HCT116 (cell line): ENCODE results near the gene OGN. TPM values are rescaled to one million over a fixed set of nuclear protein-coding genes. Genes with fewer than 3 reads are reported as not detected.

Experiments
- ATAC-seq: fragments of 200-7000 bp; cut with Tn5 transposase; 2 replicates; pipeline ENCODE4 v1.9.1; 2020; ENCODE audit warnings: mild to moderate bottlenecking, moderate library complexity
- BruUV-seq: library from RNA; stranded (reverse); fragments of 400-500 nt; replicated peaks from 2 replicates; lab custom pipeline; 2021; lab: Mats Ljungman, UMichigan
- CTCF ChIA-PET: fragments of 300-600 bp; sonication (Branson Sonifier 250); formaldehyde crosslinking; loops from one replicate; lab custom pipeline; 2021; ENCODE audit warnings: antibody characterized with exemption; lab: Charles Lee
- POLR2A ChIA-PET: fragments of 300-600, 350-600 bp; sonication (Branson Sonifier 250); formaldehyde crosslinking; loops from one replicate; lab custom pipeline; 2021; ENCODE audit warnings: antibody characterized with exemption; lab: Charles Lee
- RAD21 ChIA-PET, 2 experiments: fragments of 300-600 bp; sonication (Branson Sonifier 250); formaldehyde crosslinking; loops; one replicate each; lab custom pipeline; 2023; ENCODE audit warnings: low total read pairs in 2 of 2; ENCODE audit not compliant: uncharacterized antibody in 2 of 2, unreplicated experiment in 2 of 2, low non-redundant PET in 1 of 2; lab: Charles Lee
- DNase-seq: peaks from one replicate; pipeline ENCODE4 v3.0.0-alpha.2; 2010; ENCODE audit warnings: low read depth, low spot score
- H2AFZ ChIP-seq: fragments of 200-600 bp; shearing (Covaris generic), sonication (generic); 2 replicates; pipeline ENCODE4 v1.6.1; 2017; ENCODE audit warnings: low read depth, mixed run types, mixed read lengths, antibody characterized with exemption, low read length; ENCODE audit not compliant: poor library complexity, severe bottlenecking
- H3K27ac ChIP-seq: 2 replicates; pipeline ENCODE4 v1.5.1; 2012; ENCODE audit warnings: low read depth, low read length
- H3K27me3 ChIP-seq: fragments of 200-600 bp; sonication (generic); 2 replicates; pipeline ENCODE4 v1.6.1; 2016; ENCODE audit warnings: mixed run types, low read length, mixed read lengths; ENCODE audit not compliant: insufficient read depth
- H3K36me3 ChIP-seq, 2 experiments: fragments of 200-500 bp in 1 of 2; fragments of 200-600 bp in 1 of 2; sonication (Bioruptor generic) in 1 of 2; sonication (generic) in 1 of 2; 2 replicates each; pipeline versions ENCODE4 v1.5.1 to v1.6.1; 2014 to 2016; ENCODE audit warnings: low read length in 2 of 2, inconsistent platforms in 1 of 2, mixed read lengths in 1 of 2, mixed run types in 1 of 2; ENCODE audit not compliant: insufficient read depth in 2 of 2, control insufficient read depth in 1 of 2
- H3K4me1 ChIP-seq, 2 experiments: fragments of 200-600 bp in 1 of 2; sonication (generic) in 1 of 2; 2 replicates each; pipeline versions ENCODE4 v1.5.1 to v1.6.1; 2012 to 2017; ENCODE audit warnings: low read length in 2 of 2, inconsistent platforms in 1 of 2, mild to moderate bottlenecking in 1 of 2, mixed read lengths in 1 of 2, mixed run types in 1 of 2, moderate library complexity in 1 of 2; ENCODE audit not compliant: insufficient read depth in 2 of 2, control insufficient read depth in 1 of 2
- H3K4me2 ChIP-seq: fragments of 200-600 bp; sonication (generic); 2 replicates; pipeline ENCODE4 v1.6.1; 2017; ENCODE audit warnings: mixed run types, low read length, mixed read lengths
- H3K4me3 ChIP-seq, 2 experiments: fragments of 200-600 bp in 1 of 2; sonication (generic) in 1 of 2; replicated peaks in 1 of 2; 2 replicates each; pipeline ENCODE4 v1.5.1; 2011 to 2016; ENCODE audit warnings: low read length in 2 of 2, control low read depth in 1 of 2, low read depth in 1 of 2, mild to moderate bottlenecking in 1 of 2, mixed read lengths in 1 of 2, mixed run types in 1 of 2
- H3K79me2 ChIP-seq: fragments of 200-600 bp; sonication (generic); 2 replicates; pipeline ENCODE4 v1.6.1; 2017; ENCODE audit warnings: mild to moderate bottlenecking, mixed run types, low read length, moderate library complexity, mixed read lengths; ENCODE audit not compliant: insufficient read depth
- H3K9ac ChIP-seq: fragments of 200-600 bp; sonication (generic); 2 replicates; pipeline ENCODE4 v1.6.1; 2016; ENCODE audit warnings: low read length, mixed read lengths
- H3K9me2 ChIP-seq: fragments of 200-600 bp; sonication (generic), shearing (Covaris generic); 2 replicates; pipeline ENCODE4 v1.6.1; 2017; ENCODE audit warnings: mixed run types, mild to moderate bottlenecking, moderate library complexity; ENCODE audit not compliant: insufficient read depth
- H3K9me3 ChIP-seq, 2 experiments: fragments of 200-500 bp in 1 of 2; fragments of 200-600 bp in 1 of 2; sonication (Bioruptor generic) in 1 of 2; sonication (generic) in 1 of 2; 2 replicates each; pipeline ENCODE4 v1.6.1; 2014 to 2017; ENCODE audit warnings: low read length in 2 of 2, mixed read lengths in 2 of 2, inconsistent platforms in 1 of 2, low read depth in 1 of 2, mild to moderate bottlenecking in 1 of 2, mixed run types in 1 of 2, moderate library complexity in 1 of 2; ENCODE audit not compliant: control insufficient read depth in 1 of 2, insufficient read depth in 1 of 2
- H4K20me1 ChIP-seq: fragments of 200-600 bp; sonication (generic), shearing (Covaris generic); 2 replicates; pipeline ENCODE4 v1.6.1; 2017; ENCODE audit warnings: mixed run types, mild to moderate bottlenecking, moderate library complexity; ENCODE audit not compliant: insufficient read depth
- CBX3 ChIP-seq: IDR thresholded peaks from 2 replicates; pipeline ENCODE4 v1.6.1; 2012; ENCODE audit warnings: low read depth
- EGR1 ChIP-seq: IDR thresholded peaks from 2 replicates; pipeline ENCODE4 v1.6.1; 2012; ENCODE audit warnings: low read depth
- ELF1 ChIP-seq: IDR thresholded peaks from 2 replicates; pipeline ENCODE4 v1.6.1; 2012; ENCODE audit warnings: low read depth, borderline replicate concordance
- EZH2 ChIP-seq: fragments of 200-600 bp; sonication (generic); IDR thresholded peaks from 2 replicates; pipeline ENCODE4 v1.6.1; 2017; ENCODE audit warnings: antibody characterized with exemption, mixed run types
- FOSL1 ChIP-seq: IDR thresholded peaks from 2 replicates; pipeline ENCODE4 v1.6.1; 2012; ENCODE audit warnings: low read depth
- JUND ChIP-seq: IDR thresholded peaks from 2 replicates; pipeline ENCODE4 v1.6.1; 2012
- POLR2A ChIP-seq: IDR thresholded peaks from 2 replicates; pipeline ENCODE4 v1.7.0; 2011; ENCODE audit warnings: borderline replicate concordance; ENCODE audit not compliant: insufficient read depth, insufficient read length; ENCODE audit errors: extremely low read depth
- RAD21 ChIP-seq: IDR thresholded peaks from 2 replicates; pipeline ENCODE4 v1.6.1; 2012; ENCODE audit warnings: low read depth, mild to moderate bottlenecking
- SIN3A ChIP-seq: IDR thresholded peaks from 2 replicates; pipeline ENCODE4 v1.6.1; 2012; ENCODE audit warnings: low read depth
- SP1 ChIP-seq: IDR thresholded peaks from 2 replicates; pipeline ENCODE4 v1.6.1; 2012; ENCODE audit warnings: low read depth
- TCF7L2 ChIP-seq: IDR thresholded peaks from 2 replicates; pipeline ENCODE4 v1.7.0; 2011; ENCODE audit warnings: borderline replicate concordance, inconsistent platforms; ENCODE audit not compliant: insufficient read depth, insufficient read length; ENCODE audit errors: extremely low read depth
- YY1 ChIP-seq: IDR thresholded peaks from 2 replicates; pipeline ENCODE4 v1.6.1; 2011; ENCODE audit warnings: low read length, low read depth, moderate library complexity, mild to moderate bottlenecking; ENCODE audit not compliant: insufficient replicate concordance; ENCODE audit errors: extremely low read depth
- ZFX ChIP-seq: fragments of 450-650 bp; IDR thresholded peaks from 2 replicates; pipeline ENCODE4 v1.6.1; 2017
- ZNF274 ChIP-seq: fragments of 200-500 bp; sonication (Bioruptor generic); IDR thresholded peaks from 2 replicates; pipeline ENCODE4 v1.6.1; 2014; ENCODE audit warnings: mild to moderate bottlenecking, low read depth, low read length, inconsistent platforms
- intact Hi-C: fragments of 100-400 bp; cut with micrococcal nuclease; formaldehyde crosslinking; loops from 2 replicates; pipeline ENCODE4 v1.10.0; 2022
- total RNA-seq: library from RNA; stranded (reverse); gene quantifications from one replicate; pipeline ENCODE4 v1.2.1, GENCODE V29; 2021; ENCODE audit not compliant: unreplicated experiment
- TF ChIP-seq, protein P1 (sequence below): IDR thresholded peaks from 2 replicates; pipeline ENCODE4 v1.6.1; 2012
- TF ChIP-seq, protein P2 (sequence below): IDR thresholded peaks from 2 replicates; pipeline ENCODE4 v1.6.1; 2012
- TF ChIP-seq, protein P3 (sequence below), 3 experiments: fragments of 200-600 bp in 1 of 3; sonication (generic) in 1 of 3; IDR thresholded peaks in 2 of 3; conservative IDR thresholded peaks in 1 of 3; 2 replicates each; pipeline ENCODE4 v1.5.1; 2012 to 2017; ENCODE audit warnings: low read depth in 2 of 3, low read length in 2 of 3, antibody characterized with exemption in 1 of 3, borderline replicate concordance in 1 of 3, control low read depth in 1 of 3, mild to moderate bottlenecking in 1 of 3, mixed read lengths in 1 of 3, mixed run types in 1 of 3, moderate library complexity in 1 of 3; ENCODE audit not compliant: insufficient read depth in 1 of 3

Gene OGN
- total RNA-seq, 1 experiment from 2014 or later: 0.15 TPM

DNA sequence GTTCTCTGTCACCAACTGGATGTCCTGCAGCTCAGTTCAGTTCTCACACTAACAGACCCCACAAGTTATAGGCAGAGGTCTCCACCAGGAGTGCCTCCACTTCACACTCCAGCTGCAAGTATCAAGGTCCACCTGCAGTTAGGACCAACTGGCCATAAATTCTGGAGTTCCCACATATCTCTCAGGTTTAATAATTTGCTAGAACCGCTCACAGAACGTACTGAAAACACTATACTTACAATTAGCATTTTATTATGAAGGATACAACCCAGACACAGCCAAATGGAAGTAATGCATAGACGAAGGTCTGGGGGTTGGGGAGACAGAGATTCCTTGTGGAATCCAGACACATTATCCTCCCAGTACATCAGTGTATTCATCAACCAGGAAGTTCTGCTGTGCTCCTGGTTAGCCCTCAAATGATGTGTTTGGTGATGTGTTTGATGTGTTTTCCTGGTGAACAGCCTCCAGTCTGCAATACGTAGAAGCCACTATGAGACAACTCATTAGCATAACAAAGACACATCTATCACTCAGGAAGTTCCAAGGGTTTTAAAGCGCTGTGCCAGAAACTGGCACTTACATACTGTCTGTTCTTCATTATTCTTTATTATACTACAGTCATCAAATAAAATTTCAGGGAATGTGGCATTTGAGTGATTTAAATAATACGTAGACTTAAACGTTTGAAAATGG is 25.4 kb downstream of the OGN start:
- CTCF ChIA-PET: no interaction called here
- Histone ChIP-seq H3K4me2 (no peak overlapping the region), H4K20me1 (no peaks in the 10 kb centered on the region), H3K9me2 (no peaks in the 10 kb centered on the region), H3K9ac (no peak overlapping the region), H2AFZ (no peak overlapping the region), H3K36me3 (no peaks in the 10 kb centered on the region), H3K27me3 (no peaks in the 10 kb centered on the region)
- TF ChIP-seq POLR2A (no peak), SIN3A (no peak), ZNF274 (no peak), EZH2 (no peak), ZFX (no peak), FOSL1 (no peak), JUND (no peak), EGR1 (no peak)
- TF ChIP-seq, protein P1, sequence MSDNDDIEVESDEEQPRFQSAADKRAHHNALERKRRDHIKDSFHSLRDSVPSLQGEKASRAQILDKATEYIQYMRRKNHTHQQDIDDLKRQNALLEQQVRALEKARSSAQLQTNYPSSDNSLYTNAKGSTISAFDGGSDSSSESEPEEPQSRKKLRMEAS: no peak
- TF ChIP-seq, all 23 proteins: peak for 0
- no peak overlapping the region for H3K4me3 ChIP-seq
- no TSS peak for BruUV-seq
- intact Hi-C loops: loop anchor here (1.0 kb wide), 1 partner anchor 28 kb away; no protein-coding TSS in a partner anchor
- DNase-seq: no peak
- no peaks in the 10 kb centered on the region for H3K4me1 ChIP-seq
- RAD21 ChIA-PET: no interaction called here
- no peaks in the 10 kb centered on the region for H3K79me2 ChIP-seq
- POLR2A ChIA-PET: no interaction called here
- ATAC-seq: no peak
- no peak overlapping the region for H3K27ac ChIP-seq
- no peaks in the 10 kb centered on the region for H3K9me3 ChIP-seq

DNA sequence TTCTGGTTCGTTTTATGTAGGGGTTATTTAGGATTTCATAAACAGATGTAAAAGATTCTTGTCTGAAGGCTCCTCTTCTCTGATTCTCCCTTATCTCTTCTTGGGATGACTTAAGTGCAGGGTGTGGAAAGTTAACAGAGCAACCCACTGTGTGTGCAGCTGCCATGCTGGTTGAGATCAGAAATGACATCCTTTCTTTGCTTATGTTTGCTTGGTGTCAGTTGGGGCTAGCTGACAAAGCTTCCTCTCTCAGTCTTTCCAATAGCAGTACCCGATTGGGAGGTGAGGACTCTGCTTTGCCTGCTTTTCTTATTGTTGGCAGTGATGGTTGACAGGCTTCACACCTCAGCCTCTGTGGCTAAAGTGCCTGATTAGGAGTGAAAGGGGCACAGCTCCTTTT is 26.5 kb downstream of the OGN start:
- no peak overlapping the region for H3K27ac ChIP-seq
- no peak overlapping the region for H3K4me3 ChIP-seq
- ChIA-PET RAD21 (no interaction called here), CTCF (no interaction called here), POLR2A (no interaction called here)
- H3K79me2 ChIP-seq: no peaks in the 10 kb centered on the region
- no peaks in the 10 kb centered on the region for H3K36me3 ChIP-seq
- intact Hi-C loops: loop anchor here (1.0 kb wide), 1 partner anchor 27 kb away; no protein-coding TSS in a partner anchor
- H3K9me2 ChIP-seq: no peaks in the 10 kb centered on the region
- DNase-seq (no peak), ATAC-seq (no peak)
- H3K4me1 ChIP-seq: no peaks in the 10 kb centered on the region
- BruUV-seq: no TSS peak
- no peaks in the 10 kb centered on the region for H3K27me3 ChIP-seq
- no peak overlapping the region for H3K4me2 ChIP-seq
- no peak overlapping the region for H3K9ac ChIP-seq
- H3K9me3 ChIP-seq: peaks cover 0 to 4% of the 10 kb centered on the region in 2 experiments; a peak in 1 of 4 replicates
- H4K20me1 ChIP-seq: no peaks in the 10 kb centered on the region
- no peak overlapping the region for H2AFZ ChIP-seq
- TF ChIP-seq SP1 (no peak), ZFX (no peak), SIN3A (no peak), CBX3 (no peak), RAD21 (no peak), EZH2 (no peak), FOSL1 (no peak), TCF7L2 (no peak), ELF1 (no peak), ZNF274 (no peak), YY1 (no peak)
- TF ChIP-seq, protein P2, sequence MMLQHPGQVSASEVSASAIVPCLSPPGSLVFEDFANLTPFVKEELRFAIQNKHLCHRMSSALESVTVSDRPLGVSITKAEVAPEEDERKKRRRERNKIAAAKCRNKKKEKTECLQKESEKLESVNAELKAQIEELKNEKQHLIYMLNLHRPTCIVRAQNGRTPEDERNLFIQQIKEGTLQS: no peak
- TF ChIP-seq, protein P3, sequence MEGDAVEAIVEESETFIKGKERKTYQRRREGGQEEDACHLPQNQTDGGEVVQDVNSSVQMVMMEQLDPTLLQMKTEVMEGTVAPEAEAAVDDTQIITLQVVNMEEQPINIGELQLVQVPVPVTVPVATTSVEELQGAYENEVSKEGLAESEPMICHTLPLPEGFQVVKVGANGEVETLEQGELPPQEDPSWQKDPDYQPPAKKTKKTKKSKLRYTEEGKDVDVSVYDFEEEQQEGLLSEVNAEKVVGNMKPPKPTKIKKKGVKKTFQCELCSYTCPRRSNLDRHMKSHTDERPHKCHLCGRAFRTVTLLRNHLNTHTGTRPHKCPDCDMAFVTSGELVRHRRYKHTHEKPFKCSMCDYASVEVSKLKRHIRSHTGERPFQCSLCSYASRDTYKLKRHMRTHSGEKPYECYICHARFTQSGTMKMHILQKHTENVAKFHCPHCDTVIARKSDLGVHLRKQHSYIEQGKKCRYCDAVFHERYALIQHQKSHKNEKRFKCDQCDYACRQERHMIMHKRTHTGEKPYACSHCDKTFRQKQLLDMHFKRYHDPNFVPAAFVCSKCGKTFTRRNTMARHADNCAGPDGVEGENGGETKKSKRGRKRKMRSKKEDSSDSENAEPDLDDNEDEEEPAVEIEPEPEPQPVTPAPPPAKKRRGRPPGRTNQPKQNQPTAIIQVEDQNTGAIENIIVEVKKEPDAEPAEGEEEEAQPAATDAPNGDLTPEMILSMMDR (IDR thresholded peaks at IDR 0.05 in 2 of 3, conservative IDR thresholded peaks at IDR 0.05 in 1 of 3; ENCODE audit: borderline replicate concordance in 1 of 3, insufficient read depth in 1 of 3, low read depth in 2 of 3, low read length in 2 of 3): no peak
